ENCODE results near the gene RARG.

GRCh38 chr12:53208435-53208834 is 23.6 kb downstream of the RARG start:
- TF ChIP-seq CTCF (IDR thresholded peaks at IDR 0.05), result no peak
- TF ChIP-seq POLR2AphosphoS5 (IDR thresholded peaks at IDR 0.05; ENCODE audit: insufficient read depth in 1 of 2, low read depth in 1 of 2), result no peak
